HT1080 (cell line): Measurements from ENCODE around the gene BCL2L2. TPM values are rescaled to one million over a fixed set of nuclear protein-coding genes. Genes with fewer than 3 reads are reported as not detected.
"Not testable (repeated sequence)": the region's sequence is repeated elsewhere in the genome, so short reads cannot be mapped to it uniquely, and the experiment has no call there.

Experiments
- DNase-seq: peaks from one replicate; pipeline ENCODE4 v3.0.0-alpha.2; 2015; ENCODE audit warnings: low read depth
- total RNA-seq: library from RNA; depleted of rRNA; stranded (reverse); fragments of >200 nt; shearing (Covaris generic); gene quantifications from 2 replicates; pipeline ENCODE4 v1.2.3, GENCODE V29; 2014

The BCL2L2 gene
- total RNA-seq, 1 experiment from 2014 or later = 16.5 TPM

DNA sequence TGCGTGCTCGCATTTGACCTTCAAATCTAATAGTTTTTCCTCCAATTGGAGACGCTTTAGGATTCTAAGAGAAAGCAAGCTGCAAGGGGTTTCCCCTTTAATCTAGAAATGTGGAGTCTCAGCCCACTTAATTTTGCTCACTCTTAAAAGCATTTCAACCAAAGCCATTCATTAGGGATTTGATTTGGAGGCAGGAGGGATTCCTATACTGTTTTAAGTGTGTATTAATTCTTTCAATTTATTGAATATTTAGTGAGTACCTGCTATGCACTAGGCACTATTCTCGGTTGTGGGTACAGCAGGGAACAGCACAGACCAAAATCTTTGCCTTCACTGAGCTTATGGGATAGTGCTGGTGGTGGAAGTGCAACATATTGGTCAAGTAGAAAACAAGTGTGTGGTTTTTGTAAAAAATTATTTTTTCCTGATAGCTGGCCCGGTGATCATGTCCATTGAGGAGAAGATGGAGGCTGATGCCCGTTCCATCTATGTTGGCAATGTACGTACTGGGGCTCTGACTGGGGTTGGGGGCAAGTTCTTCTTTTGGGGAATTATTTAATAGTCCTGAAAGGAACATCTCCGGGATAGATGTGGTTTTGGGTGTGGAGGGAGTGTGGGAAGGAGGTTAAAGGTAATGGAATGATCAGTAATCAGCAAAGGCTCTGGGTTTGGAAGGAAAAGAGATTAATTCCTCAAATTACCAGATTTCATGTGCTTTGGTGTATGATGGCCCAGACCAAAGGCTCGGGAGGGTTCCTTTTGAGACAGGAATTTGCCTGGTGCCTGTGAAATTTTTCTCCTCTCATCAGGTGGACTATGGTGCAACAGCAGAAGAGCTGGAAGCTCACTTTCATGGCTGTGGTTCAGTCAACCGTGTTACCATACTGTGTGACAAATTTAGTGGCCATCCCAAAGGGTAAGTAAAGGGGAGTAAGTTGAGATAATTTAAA lies 16.2 kb downstream of the BCL2L2 start:
- no peak for DNase-seq

DNA sequence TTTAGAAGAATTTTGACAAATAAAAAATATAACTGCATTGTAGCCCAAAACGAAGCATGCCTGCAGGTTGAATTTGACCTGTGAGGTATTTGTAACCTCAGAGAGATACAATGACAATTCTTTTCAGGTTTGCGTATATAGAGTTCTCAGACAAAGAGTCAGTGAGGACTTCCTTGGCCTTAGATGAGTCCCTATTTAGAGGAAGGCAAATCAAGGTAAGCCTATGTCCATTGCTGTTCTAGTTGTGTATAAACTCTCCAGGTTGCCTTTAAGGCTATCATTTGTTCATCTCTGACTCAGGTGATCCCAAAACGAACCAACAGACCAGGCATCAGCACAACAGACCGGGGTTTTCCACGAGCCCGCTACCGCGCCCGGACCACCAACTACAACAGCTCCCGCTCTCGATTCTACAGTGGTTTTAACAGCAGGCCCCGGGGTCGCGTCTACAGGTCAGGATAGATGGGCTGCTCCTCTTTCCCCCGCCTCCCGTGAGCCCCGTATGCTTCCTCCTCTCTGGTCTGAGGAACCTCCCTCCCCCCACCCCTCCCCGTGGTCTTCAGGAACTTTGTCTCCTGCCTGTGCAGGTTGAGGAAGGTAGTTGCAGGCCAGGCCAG lies 17.3 kb downstream of the BCL2L2 start:
- DNase-seq = no peak

- no peak for DNase-seq
Observed at GRCh38 chr14:23324455-23324846, 17.8 kb downstream of the BCL2L2 start.

- DNase-seq = no peak
Observed at GRCh38 chr14:23324993-23325392, 18.4 kb downstream of the BCL2L2 start.

GRCh38 chr14:23325746-23326145 lies 19.1 kb downstream of the BCL2L2 start:
- DNase-seq = not testable (repeated sequence)

GRCh38 chr14:23326491-23327332 lies 20.1 kb downstream of the BCL2L2 start:
- no peak for DNase-seq

DNA sequence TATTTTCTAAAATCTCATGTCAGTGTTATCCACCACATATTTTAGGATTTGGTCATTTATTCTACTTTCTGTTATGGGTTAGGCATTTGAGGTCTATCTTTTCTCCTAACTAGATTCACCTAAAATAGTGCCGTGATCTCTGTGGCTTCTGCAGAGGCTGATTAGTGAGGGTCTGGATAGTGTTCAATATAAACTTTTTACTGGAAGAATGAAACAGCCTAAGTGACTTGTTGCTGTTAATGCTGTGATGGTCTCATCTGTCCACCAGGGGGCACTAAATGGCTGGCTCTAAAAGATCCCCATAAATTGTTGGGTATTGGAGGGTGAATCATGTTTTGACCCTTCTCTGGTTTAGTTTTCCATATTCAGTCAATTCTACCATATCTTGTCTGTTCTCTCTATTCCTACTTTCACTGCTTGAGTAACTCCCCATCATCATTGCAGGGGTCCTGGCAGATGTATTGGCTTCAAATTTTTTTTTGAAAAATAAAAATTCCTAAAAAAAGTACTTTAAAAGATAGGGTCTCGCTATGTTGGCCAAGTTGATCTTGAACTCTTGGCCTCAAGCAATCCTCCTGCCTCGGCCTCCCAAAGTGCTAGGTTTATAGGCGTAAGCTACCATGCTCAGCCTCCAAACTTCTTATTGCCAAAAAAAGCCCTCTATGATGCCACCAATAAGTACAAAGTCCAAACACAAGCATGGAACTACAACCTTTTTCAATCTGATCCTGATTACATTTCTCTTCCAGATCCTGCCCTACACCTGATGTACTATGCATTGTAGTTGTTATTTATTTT lies 21.5 kb downstream of the BCL2L2 start:
- peak; percentile 53 for DNase-seq

DNA sequence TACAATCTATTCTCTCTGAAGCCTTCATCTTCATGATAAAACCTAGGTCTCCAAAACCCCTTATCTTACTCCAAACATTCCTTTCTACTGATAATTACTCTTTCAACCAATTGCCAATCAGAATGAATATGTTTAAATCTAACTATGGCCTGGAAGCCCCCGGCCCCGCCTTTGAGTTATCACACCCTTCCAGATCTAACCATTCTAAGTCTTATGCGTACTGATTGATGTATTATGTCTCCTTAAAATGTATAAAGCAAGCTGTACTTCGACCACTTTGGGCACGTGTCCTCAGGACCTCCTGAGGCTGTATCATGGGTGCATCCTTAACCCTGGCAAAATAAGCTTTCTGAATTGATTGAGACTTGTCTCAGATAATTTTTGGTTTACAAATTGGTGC lies 29.0 kb downstream of the BCL2L2 start:
- no peak for DNase-seq

GRCh38 chr14:23339506-23340268 lies 33.1 kb downstream of the BCL2L2 start:
- no peak for DNase-seq

- DNase-seq = no peak
Observed at GRCh38 chr14:23344481-23344880, 37.8 kb downstream of the BCL2L2 start.

DNA sequence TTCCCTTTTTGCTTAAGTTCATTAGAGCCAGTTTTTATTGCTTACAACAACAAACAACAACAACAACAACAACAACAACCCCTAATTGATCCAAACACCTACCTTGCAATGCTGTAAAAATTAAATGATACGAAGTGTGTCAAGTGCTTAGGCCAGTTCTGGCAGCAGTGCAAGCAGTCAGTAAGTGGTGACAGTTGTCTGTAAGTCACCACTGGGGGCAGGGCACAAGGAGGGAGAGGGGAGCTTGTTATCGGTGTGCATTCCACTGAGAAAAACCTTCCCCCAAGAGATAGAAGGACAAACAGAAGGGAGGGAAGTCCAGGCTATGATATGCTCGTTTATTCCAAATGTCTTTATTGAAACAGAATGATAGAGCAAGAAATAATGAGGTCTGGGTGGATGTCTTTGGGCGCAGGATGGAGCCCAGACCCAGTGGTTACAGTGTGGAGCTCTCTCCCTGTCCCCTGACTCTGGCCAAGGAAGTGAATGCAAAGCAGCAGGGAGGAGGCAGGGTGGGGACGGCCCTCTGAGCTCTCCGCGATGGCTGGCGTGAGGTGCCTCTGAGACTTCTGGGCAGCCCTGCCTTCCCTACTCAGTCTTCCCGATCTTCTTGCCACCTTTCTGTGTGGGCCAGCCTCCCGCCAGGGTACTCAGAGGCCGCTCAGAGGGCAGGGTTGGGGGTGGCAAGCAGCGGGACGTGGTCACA lies 39.5 kb downstream of the BCL2L2 start:
- no peak for DNase-seq

GRCh38 chr14:23346693-23347405 lies 40.2 kb downstream of the BCL2L2 start:
- no peak for DNase-seq

DNA sequence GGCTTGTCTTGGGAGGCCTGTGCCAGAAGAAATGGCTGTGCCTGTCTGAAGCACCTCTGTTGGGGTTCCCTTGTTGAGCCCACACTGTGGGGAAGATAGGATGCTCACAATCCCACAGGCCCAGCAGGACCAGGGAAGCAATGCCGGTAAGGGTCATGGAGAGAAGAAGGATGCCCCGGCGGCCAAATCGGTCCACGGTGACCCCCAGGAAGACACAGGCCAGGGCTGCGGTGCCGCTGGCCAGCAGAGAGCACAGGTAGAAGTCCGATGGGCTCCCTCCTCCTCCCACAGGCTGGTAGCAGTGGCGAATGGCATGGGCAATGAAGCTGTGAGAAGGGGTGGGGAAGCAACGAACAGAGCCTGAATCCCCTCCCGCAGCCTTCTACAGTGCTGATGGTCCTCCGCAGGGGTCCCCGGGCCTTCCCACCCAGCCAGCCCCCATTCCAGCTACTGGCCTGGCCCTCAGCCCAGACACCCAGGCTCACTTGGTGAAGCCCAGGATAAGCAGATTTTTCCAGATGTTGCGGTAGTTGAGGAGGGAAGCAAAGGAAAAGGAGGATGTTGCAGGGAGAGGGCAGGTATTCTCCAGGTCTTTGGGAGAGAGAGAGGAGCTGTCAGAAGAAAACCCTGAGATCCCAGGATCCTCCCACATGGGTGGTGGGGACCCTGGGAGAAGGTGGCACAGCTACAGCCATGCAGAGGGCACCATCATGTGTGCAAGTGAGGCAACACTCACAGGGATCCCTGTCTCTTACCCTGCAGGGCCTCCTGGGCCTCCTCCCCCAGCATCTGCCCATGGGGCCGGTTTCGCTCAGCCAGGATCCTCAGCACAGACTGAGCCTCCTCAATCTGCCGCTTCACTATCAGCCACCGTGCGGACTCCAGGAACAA lies 41.0 kb downstream of the BCL2L2 start:
- DNase-seq = no peak

GRCh38 chr14:23348297-23348655 lies 41.6 kb downstream of the BCL2L2 start:
- no peak for DNase-seq

- no peak for DNase-seq
Observed at GRCh38 chr14:23349156-23349845, 42.7 kb downstream of the BCL2L2 start.

DNA sequence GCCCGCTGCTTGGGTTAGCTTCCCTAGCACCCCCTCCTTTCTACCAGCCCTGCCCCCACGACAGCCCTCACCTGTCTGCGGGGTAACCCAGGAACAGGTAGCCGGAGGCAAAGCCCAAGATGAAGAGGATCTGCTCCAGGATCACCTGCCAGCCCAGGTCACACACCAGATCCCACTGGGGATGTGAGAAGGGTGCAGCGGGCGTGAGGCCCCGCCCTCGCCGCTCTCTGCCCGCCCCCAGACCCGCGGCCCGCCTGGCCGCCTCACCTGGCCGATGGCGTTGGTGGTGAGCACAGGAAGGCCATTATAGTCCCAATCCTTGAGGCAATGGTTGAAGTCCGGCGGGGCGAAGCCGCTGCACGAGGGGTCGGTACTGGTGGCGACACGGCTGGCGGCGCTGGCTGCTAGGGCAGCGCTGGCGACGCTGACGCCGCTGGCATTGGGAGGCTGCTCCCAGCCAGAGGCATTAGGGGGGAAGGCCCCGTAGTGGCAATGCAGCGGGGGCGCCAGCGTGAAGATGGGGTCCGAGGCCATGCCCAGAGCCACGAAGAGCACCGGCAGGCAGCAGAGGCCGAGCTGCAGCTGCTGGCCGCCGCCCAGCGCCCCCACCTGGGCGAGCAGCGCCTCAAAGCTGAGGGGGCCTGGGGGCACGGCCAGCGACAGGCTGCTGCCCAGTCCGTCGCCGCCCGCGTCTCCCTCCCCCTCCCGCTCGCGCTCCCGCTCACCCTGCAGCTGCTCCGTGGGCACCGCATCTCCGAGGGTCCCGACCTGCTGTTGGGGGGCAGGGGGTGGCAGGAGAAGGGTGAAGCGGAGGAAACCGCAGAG lies 45.3 kb downstream of the BCL2L2 start:
- no peak for DNase-seq
